GM15510 (cell line): Measurements from ENCODE around the gene CCDC9B.

ENCODE experiments used
- POLR2A ChIP-seq: IDR thresholded peaks from 3 replicates; pipeline ENCODE4 v1.6.1; 2011; ENCODE audit warnings: borderline replicate concordance; ENCODE audit not compliant: insufficient read length; ENCODE audit errors: extremely low read depth

The CCDC9B gene

GRCh38 chr15:40340740-40341400, at the start of gene CCDC9B:
CCDC9B (minus strand) TSS chr15:40340939; CDS start chr15:40340819, 120 bp downstream.
- TF ChIP-seq POLR2A = no peak

- no peak for TF ChIP-seq POLR2A
These were observed 49.3 kb upstream of the CCDC9B start for GRCh38 chr15:40389824-40390595.

DNA sequence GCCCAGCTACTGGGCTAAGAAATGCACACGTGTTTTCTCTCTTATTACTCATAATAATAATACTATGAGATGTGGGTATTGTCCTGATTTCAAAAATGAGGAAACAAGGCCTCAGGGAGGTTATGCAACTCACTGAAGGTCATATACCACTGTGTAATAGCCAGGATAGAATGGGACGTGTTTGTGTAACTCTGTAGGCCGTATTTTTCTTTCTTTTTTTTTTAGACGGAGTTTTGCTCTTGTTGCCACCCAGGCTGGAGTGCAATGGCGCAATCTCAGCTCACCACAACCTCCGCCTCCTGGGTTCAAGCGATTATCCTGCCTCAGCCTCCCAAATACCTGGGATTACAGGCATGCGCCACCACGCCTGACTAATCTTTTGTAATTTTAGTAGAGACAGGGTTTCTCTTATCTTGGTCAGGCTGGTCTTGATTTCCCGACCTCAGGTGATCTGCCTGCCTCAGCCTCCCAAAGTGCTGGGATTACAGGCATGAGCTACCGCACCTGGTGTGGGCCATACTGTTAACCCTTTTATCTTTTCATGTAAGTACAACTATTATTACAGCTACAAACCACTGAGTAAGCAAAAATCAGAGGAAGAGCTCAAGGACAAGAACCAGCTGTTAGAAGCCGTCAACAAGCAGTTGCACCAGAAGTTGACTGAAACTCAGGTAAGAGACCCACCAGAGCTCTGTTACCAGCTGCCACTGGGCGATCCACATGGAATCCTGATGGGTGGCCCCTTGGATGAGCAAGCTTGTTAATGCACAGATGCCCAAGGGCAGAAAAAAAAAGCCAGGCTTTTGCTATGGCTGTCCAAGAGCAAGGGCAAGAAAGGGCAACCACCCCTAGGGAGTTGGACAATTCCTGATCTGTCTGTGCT, 48.4 kb upstream of the CCDC9B start:
- TF ChIP-seq POLR2A = no peak

GRCh38 chr15:40386480-40386879, 45.7 kb upstream of the CCDC9B start:
- TF ChIP-seq POLR2A = no peak

- peak; percentile 58 for TF ChIP-seq POLR2A
These were observed 42.1 kb upstream of the CCDC9B start, which contains the start of gene KNSTRN for GRCh38 chr15:40382580-40383456. KNSTRN (plus strand) TSS chr15:40382721; CDS start chr15:40382836, 115 bp downstream.

DNA sequence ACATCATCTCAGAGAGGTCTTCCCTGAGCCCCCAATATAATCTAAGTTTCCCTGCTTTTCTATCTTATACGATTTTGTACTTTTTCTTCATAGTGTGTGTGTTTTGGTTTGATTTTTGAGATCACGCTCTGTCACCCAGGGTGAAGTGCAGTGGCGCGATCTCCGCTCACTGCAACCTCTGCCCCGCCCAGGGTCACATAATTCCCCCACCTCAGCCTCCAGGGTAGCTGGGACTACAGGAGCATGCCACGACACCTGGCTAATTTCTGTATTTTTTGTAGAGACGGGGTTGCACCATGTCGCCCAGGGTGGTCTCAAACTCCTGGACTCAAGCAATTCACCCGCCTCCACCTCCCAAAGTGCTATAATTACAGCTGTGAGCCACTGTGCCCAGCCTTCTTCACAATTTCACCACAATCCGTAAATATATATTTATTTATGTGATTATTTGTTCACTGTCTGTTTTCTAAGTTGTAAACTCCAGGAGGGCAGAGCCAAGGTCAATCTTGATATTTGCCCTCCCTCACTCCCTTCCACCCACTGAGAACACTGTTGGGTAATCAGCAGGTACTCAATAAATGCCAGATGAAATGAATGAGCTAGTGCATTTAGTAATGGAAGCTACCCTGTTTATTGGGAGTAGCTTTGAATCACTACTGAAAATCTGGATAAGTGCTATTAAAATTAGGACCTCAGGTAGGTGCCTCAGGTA, 41.2 kb upstream of the CCDC9B start:
- TF ChIP-seq POLR2A = no peak

DNA sequence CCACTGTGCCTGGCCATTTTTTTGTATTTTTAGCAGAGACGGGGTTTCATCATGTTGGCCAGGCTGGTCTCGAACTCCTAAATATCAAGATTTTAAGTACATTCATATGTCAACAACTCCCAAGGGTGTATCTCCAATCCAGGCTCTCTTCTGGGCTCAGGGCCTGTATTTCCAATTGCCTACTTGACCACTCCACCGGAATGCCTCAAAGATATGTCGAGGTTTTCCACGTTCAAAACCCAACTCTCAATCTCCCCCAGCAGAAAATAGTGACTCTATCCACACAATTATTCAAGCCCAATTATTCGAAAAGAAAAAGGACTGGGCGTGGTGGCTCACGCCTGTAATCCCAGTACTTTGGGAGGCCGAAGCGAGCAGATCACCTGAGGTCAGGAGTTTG, 39.9 kb upstream of the CCDC9B start:
- TF ChIP-seq POLR2A = no peak

GRCh38 chr15:40379853-40380252, 39.1 kb upstream of the CCDC9B start:
- TF ChIP-seq POLR2A = no peak

- no peak for TF ChIP-seq POLR2A
These were observed 38.6 kb upstream of the CCDC9B start for GRCh38 chr15:40379374-40379773.

- TF ChIP-seq POLR2A = no peak
These were observed 36.9 kb upstream of the CCDC9B start for GRCh38 chr15:40377606-40378005.

- no peak for TF ChIP-seq POLR2A
These were observed 32.2 kb upstream of the CCDC9B start for GRCh38 chr15:40372981-40373380.

DNA sequence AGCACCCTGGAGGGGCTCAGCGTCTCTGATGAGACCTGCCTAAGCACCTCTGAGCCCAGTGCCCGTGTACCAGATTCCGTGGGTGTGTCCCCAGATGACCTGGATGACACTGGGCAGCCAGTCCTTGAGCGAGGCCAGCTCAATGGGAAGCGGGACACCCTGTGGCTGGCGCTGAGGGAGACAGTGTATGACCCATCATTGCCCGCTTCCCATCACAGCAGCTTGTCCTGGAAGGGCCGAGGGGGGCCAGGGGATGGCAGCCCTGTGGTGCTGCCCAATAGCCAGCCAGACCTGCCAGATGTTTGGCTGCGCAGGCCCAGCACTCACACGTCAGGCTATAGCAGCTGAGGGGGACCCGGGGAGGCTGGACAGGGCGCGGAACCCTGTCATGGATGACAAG, 29.2 kb upstream of the CCDC9B start:
- TF ChIP-seq POLR2A = no peak

- TF ChIP-seq POLR2A = no peak
These were observed 28.7 kb upstream of the CCDC9B start for GRCh38 chr15:40369474-40369869.
